BE2C (cell line): ENCODE measurements around the gene UNC45A.

ENCODE experiments used
- DNase-seq: peaks from one replicate; pipeline ENCODE4 v3.0.0-alpha.2; 2020
- H3K27me3 ChIP-seq: fragments of 250-450 bp; sonication (Bioruptor Pico); 2 replicates; pipeline ENCODE4 v1.5.1; 2020; ENCODE audit warnings: mild to moderate bottlenecking
- H3K36me3 ChIP-seq: fragments of 250-450 bp; sonication (Bioruptor Pico); 2 replicates; pipeline ENCODE4 v1.5.1; 2020; ENCODE audit warnings: mild to moderate bottlenecking
- H3K4me1 ChIP-seq: fragments of 250-450 bp; sonication (Bioruptor Pico); 2 replicates; pipeline ENCODE4 v1.5.1; 2020
- H3K4me3 ChIP-seq: 2 replicates; pipeline ENCODE4 v1.5.1; 2011; ENCODE audit warnings: low read depth, low read length
- H3K9me3 ChIP-seq: fragments of 250-450 bp; sonication (Bioruptor Pico); 2 replicates; pipeline ENCODE4 v1.5.1; 2020
- CTCF ChIP-seq: IDR thresholded peaks from 2 replicates; pipeline ENCODE4 v1.5.1; 2012; ENCODE audit warnings: mild to moderate bottlenecking, low read depth, low read length

Gene UNC45A

GRCh38 chr15:90989040-90989768, 54.1 kb downstream of the UNC45A start:
- no peaks in the 10 kb centered on the region for H3K9me3 ChIP-seq
- H3K36me3 ChIP-seq, result peaks cover 19% of the 10 kb centered on the region
- no peaks in the 10 kb centered on the region for H3K27me3 ChIP-seq
- H3K4me3 ChIP-seq, result no peak overlapping the region
- TF ChIP-seq CTCF, result no peak
- peaks cover 4% of the 10 kb centered on the region for H3K4me1 ChIP-seq
- DNase-seq, result no peak

GRCh38 chr15:90990446-90990845, 55.4 kb downstream of the UNC45A start:
- Histone ChIP-seq H3K4me3 (no peak overlapping the region), H3K27me3 (no peaks in the 10 kb centered on the region), H3K4me1 (peaks cover 4% of the 10 kb centered on the region), H3K9me3 (no peaks in the 10 kb centered on the region), H3K36me3 (peaks cover 12% of the 10 kb centered on the region)
- DNase-seq, result no peak
- no peak for TF ChIP-seq CTCF

- Histone ChIP-seq H3K9me3 (no peaks in the 10 kb centered on the region), H3K36me3 (peaks cover 3% of the 10 kb centered on the region; the same call in 1 of the 2 replicates), H3K27me3 (no peaks in the 10 kb centered on the region), H3K4me3 (0 out of 2 replicates have a peak overlapping the region, but pooled peaks have one; percentile 0), H3K4me1 (peaks cover 4% of the 10 kb centered on the region)
- TF ChIP-seq CTCF, result no peak
- no peak for DNase-seq
Measured at GRCh38 chr15:90991587-90992285, 56.7 kb downstream of the UNC45A start.

- Histone ChIP-seq H3K4me3 (peak overlapping the region; percentile 82), H3K9me3 (no peaks in the 10 kb centered on the region), H3K36me3 (peaks cover 10% of the 10 kb centered on the region), H3K4me1 (no peaks in the 10 kb centered on the region), H3K27me3 (no peaks in the 10 kb centered on the region)
- DNase-seq, result no peak
- TF ChIP-seq CTCF, result no peak
Measured at GRCh38 chr15:90994059-90994416, 59.0 kb downstream of the UNC45A start.

- H3K36me3 ChIP-seq, result peaks cover 14% of the 10 kb centered on the region
- no peaks in the 10 kb centered on the region for H3K4me1 ChIP-seq
- H3K27me3 ChIP-seq, result no peaks in the 10 kb centered on the region
- no peaks in the 10 kb centered on the region for H3K9me3 ChIP-seq
- peak within 1 kb of the TSS; percentile 82 for H3K4me3 ChIP-seq
- no peak for TF ChIP-seq CTCF
- peak; percentile 99 for DNase-seq
Measured at GRCh38 chr15:90994417-90995311, 59.6 kb downstream of the UNC45A start, which contains the start of gene PRC1. TSS of gene PRC1 (minus strand) at chr15:90994535. CDS start at chr15:90994417, 118 bp downstream.
